ENCODE data around the gene FBXL3. TPM values are rescaled to one million over a fixed set of nuclear protein-coding genes. Genes with fewer than 3 reads are reported as not detected.

Gene FBXL3
- polyA plus RNA-seq, 1 donor (not counting 4 experiments of a cell fraction or from before 2014, with no cell fraction given) = 25.4 TPM

DNA sequence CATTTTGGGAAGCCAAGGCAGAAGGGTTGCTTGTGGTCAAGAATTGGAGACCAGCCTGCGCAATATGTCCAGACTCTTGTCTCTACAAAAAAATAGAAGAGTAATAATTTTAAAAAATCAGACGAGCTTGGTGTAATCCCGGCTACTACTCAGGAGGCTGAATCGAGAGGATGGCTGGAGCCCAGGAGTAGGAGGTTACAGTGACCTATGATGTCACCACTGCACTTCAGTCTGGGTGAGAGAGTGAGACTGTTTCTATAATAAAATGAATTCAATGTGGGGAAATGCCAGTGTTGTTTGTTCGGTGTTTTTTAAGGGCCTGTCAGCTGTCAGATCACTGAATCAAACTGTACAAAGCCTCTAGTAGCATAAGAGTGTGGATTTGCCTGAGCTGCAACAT, 1.2 kb upstream of the FBXL3 start:
- H3K27ac ChIP-seq (ENCODE audit: control insufficient read depth, insufficient read depth, low read length) = no peak overlapping the region
- dilution Hi-C loops (cut with MboI; ENCODE audit: extremely low pct_ligation_motif_present, low sequenced_read_pairs) = no loop called here
- H2AFZ ChIP-seq (ENCODE audit: control insufficient read depth, low read length) = peak overlapping the region; percentile 91

DNA sequence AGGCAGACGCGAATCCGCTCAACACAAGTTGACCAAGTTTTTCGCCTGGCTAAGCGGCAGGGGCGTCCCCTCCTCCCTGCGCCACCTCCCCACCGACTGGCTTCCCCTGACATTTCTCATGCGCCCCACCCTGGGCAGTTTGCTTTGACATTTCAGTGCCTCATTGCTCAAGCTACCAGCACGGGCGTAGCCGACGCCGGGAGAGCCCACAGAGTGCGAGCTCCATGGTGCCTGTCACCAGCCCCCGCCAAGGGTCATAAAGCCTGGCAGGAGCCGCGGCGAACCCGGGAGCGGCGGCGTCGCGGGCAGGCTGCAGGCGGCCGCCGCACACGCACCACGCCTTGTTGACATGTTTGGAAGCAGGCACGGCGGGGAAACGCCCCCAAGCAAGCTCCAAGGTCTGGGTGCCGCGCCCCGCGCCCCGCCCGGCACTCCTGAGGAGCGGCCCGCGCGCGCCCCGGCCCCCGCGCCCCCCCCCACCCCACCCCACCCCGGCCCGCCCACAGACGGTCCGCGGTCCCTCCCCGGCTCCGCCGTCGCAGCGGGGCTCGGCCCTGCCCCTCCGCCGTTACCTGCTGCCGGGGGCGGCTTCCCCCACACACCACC, 601 bp downstream of the FBXL3 start:
- no peak for FAIRE-seq
- DNase-seq (ENCODE audit: low read depth, low spot score) = no peak
- H3K79me2 ChIP-seq (ENCODE audit: control insufficient read depth, insufficient read depth, low read length) = peaks cover 49% of the 10 kb centered on the region

More for the DNA sequence above, 1.2 kb upstream of the FBXL3 start:
- DNase-seq (ENCODE audit: low read depth, low spot score) (no peak), FAIRE-seq (no peak)
- Histone ChIP-seq H3K4me2 (ENCODE audit: control insufficient read depth, extremely low read depth, insufficient read depth, low read depth, low read length) (peak overlapping the region; percentile 90), H3K9me1 (ENCODE audit: control insufficient read depth, extremely low read depth, insufficient read depth, low read length) (no peaks in the 10 kb centered on the region), H3K79me2 (ENCODE audit: control insufficient read depth, insufficient read depth, low read length) (peaks cover 32% of the 10 kb centered on the region), H3K36me3 (ENCODE audit: control insufficient read depth in 2 of 2, extremely low read depth in 1 of 2, insufficient read depth in 2 of 2, low read length in 2 of 2) (no peaks in the 10 kb centered on the region), H3K4me3 (ENCODE audit: control insufficient read depth in 2 of 3, extremely low read depth in 1 of 3, insufficient read depth in 2 of 3, low read depth in 1 of 3, low read length in 3 of 3) (peak overlapping the region in 1 of 3 experiments; percentile 90), H3K9ac (ENCODE audit: control insufficient read depth, extremely low read depth, insufficient read depth, low read length) (no peak overlapping the region), H3K27me3 (ENCODE audit: control insufficient read depth, extremely low read depth, insufficient read depth, low read length) (no peaks in the 10 kb centered on the region), H3K9me3 (ENCODE audit: control insufficient read depth, low read depth, low read length) (no peaks in the 10 kb centered on the region), H4K20me1 (ENCODE audit: control insufficient read depth, extremely low read depth, insufficient read depth, low read length) (peaks cover 8% of the 10 kb centered on the region), H3K4me1 (ENCODE audit: control insufficient read depth, extremely low read depth, insufficient read depth, low read length) (peaks cover 6% of the 10 kb centered on the region)
- TF ChIP-seq EZH2 (IDR thresholded peaks at IDR 0.05; ENCODE audit: low read length) (no peak), CTCF (optimal IDR thresholded peaks at IDR 0.05 in 1 of 3, IDR thresholded peaks at IDR 0.05 in 1 of 3, conservative IDR thresholded peaks at IDR 0.05 in 1 of 3; ENCODE audit: extremely low read depth in 1 of 3, insufficient read depth in 2 of 3, low read length in 3 of 3) (no peak)

More for the DNA sequence above, 601 bp downstream of the FBXL3 start:
- peak overlapping the region; percentile 96 for H3K9ac ChIP-seq (ENCODE audit: control insufficient read depth, extremely low read depth, insufficient read depth, low read length)
- no peaks in the 10 kb centered on the region for H3K27me3 ChIP-seq (ENCODE audit: control insufficient read depth, extremely low read depth, insufficient read depth, low read length)
- no peaks in the 10 kb centered on the region for H3K9me3 ChIP-seq (ENCODE audit: control insufficient read depth, low read depth, low read length)
- peak overlapping the region; percentile 87 for H3K27ac ChIP-seq (ENCODE audit: control insufficient read depth, insufficient read depth, low read length)
- peaks cover 19% of the 10 kb centered on the region for H3K4me1 ChIP-seq (ENCODE audit: control insufficient read depth, extremely low read depth, insufficient read depth, low read length)
- peaks cover 0 to 2% of the 10 kb centered on the region in 2 experiments for H3K36me3 ChIP-seq (ENCODE audit: control insufficient read depth in 2 of 2, extremely low read depth in 1 of 2, insufficient read depth in 2 of 2, low read length in 2 of 2)
- H4K20me1 ChIP-seq (ENCODE audit: control insufficient read depth, extremely low read depth, insufficient read depth, low read length) = peaks cover 14% of the 10 kb centered on the region
- H3K4me3 ChIP-seq (ENCODE audit: control insufficient read depth in 2 of 3, extremely low read depth in 1 of 3, insufficient read depth in 2 of 3, low read depth in 1 of 3, low read length in 3 of 3) = peak overlapping the region; percentile 60 to 91 (median 83)
- no peak for TF ChIP-seq CTCF (optimal IDR thresholded peaks at IDR 0.05 in 1 of 3, IDR thresholded peaks at IDR 0.05 in 1 of 3, conservative IDR thresholded peaks at IDR 0.05 in 1 of 3; ENCODE audit: extremely low read depth in 1 of 3, insufficient read depth in 2 of 3, low read length in 3 of 3)
- TF ChIP-seq EZH2 (IDR thresholded peaks at IDR 0.05; ENCODE audit: low read length) = no peak
- H2AFZ ChIP-seq (ENCODE audit: control insufficient read depth, low read length) = peak overlapping the region; percentile 82
- H3K4me2 ChIP-seq (ENCODE audit: control insufficient read depth, extremely low read depth, insufficient read depth, low read depth, low read length) = peak overlapping the region; percentile 93
- no peaks in the 10 kb centered on the region for H3K9me1 ChIP-seq (ENCODE audit: control insufficient read depth, extremely low read depth, insufficient read depth, low read length)
- dilution Hi-C loops (cut with MboI; ENCODE audit: extremely low pct_ligation_motif_present, low sequenced_read_pairs) = no loop called here
